ENCODE data around the gene ATAD1. TPM values are rescaled to one million over a fixed set of nuclear protein-coding genes. Genes with fewer than 3 reads are reported as not detected.

Gene ATAD1
- total and polyA plus RNA-seq, 10 of the 15 experiments (the other 5 are each of a cell fraction or from before 2014, with no cell fraction given) = 24.7 to 59.3 (median 41.1) TPM

- BruUV-seq (replicated peaks) = no TSS peak
- FAIRE-seq = no peak
- 41% methylated on average over 5 of the region's 5 CpGs for WGBS (ENCODE audit: insufficient coverage, insufficient replicate concordance, low lambda C conversion rate, missing lambda C conversion rate)
- SMC1A ChIA-PET (ENCODE audit: uncharacterized antibody, unreplicated experiment) = interaction anchor here (0.7 to 2.4 kb wide), 5 partner anchors 11 to 200 kb away, joined by 3 to 8 read pairs (median 5); no protein-coding TSS in a partner anchor
- no peak overlapping the region for H3K9ac ChIP-seq (ENCODE audit: control insufficient read depth, insufficient read depth, low read length)
- no peak overlapping the region for H3K27ac ChIP-seq (ENCODE audit: control insufficient read depth, insufficient read depth)
- CTCF ChIA-PET = interaction anchor here (1.0 to 3.9 kb wide), 8 partner anchors 10 to 229 kb away, joined by 3 to 30 read pairs (median 4); partner anchors contain the start of gene MINPP1
- POLR2A ChIA-PET = no interaction called here
- H2AFZ ChIP-seq (ENCODE audit: control insufficient read depth, low read depth, low read length) = no peak overlapping the region
- intact Hi-C loops (cut with micrococcal nuclease; ENCODE audit: unreplicated experiment) = no loop called here
- H3K79me2 ChIP-seq (ENCODE audit: control insufficient read depth, insufficient read depth, low read length) = no peaks in the 10 kb centered on the region
- no peak for DNase-seq (ENCODE audit: low read depth, low spot score)
- no peaks in the 10 kb centered on the region for H4K20me1 ChIP-seq (ENCODE audit: control insufficient read depth, insufficient read depth)
- H3K4me2 ChIP-seq (ENCODE audit: control insufficient read depth, insufficient read depth) = no peak overlapping the region
- in situ Hi-C loops (cut with MboI) = loop anchor here (5.0 to 25.0 kb wide), 2 partner anchors 76 to 196 kb away; partner anchors contain the start of gene PAPSS2
- H3K9me3 ChIP-seq (replicated peaks; ENCODE audit: control insufficient read depth, insufficient read depth, low read length) = no peaks in the 10 kb centered on the region
- H3K4me3 ChIP-seq = no peak overlapping the region
- TF ChIP-seq MTA3 (IDR thresholded peaks at IDR 0.05; ENCODE audit: borderline replicate concordance, low read length) = no peak
- TF ChIP-seq RAD21 (IDR thresholded peaks at IDR 0.05; ENCODE audit: insufficient read depth, low read depth, low read length) = no peak
- TF ChIP-seq NFYA (IDR thresholded peaks at IDR 0.05; ENCODE audit: borderline replicate concordance, low read depth, low read length) = no peak
- TF ChIP-seq YBX1 (IDR thresholded peaks at IDR 0.05) = no peak
- TF ChIP-seq SPI1 (IDR thresholded peaks at IDR 0.05; ENCODE audit: borderline replicate concordance, insufficient read depth, low read depth, low read length) = no peak
- no peak for TF ChIP-seq SREBF1 (IDR thresholded peaks at IDR 0.05; ENCODE audit: low read length)
- TF ChIP-seq RUNX3 (IDR thresholded peaks at IDR 0.05; ENCODE audit: low read length) = no peak
- no peak for TF ChIP-seq NKRF (conservative IDR thresholded peaks at IDR 0.05)
- no peak for TF ChIP-seq FOS (IDR thresholded peaks at IDR 0.05; ENCODE audit: borderline replicate concordance, extremely low read depth, insufficient read length)
- no peak for ATAC-seq
- RAD21 ChIA-PET (ENCODE audit: unreplicated experiment) = interaction anchor here (3.6 kb wide), 1 partner anchor 200 kb away, joined by 20 read pairs; no protein-coding TSS in a partner anchor
- no peaks in the 10 kb centered on the region for H3K36me3 ChIP-seq (ENCODE audit: control insufficient read depth in 2 of 2, insufficient read depth in 2 of 2, low read length in 1 of 2)
- H3K4me1 ChIP-seq (ENCODE audit: control insufficient read depth, insufficient read depth, low read length) = no peaks in the 10 kb centered on the region
- peaks cover 0 to 3% of the 10 kb centered on the region in 2 experiments; a peak in 1 of 4 replicates for H3K27me3 ChIP-seq (replicated peaks in 1 of 2; ENCODE audit: control insufficient read depth in 2 of 2, insufficient read depth in 2 of 2, low read length in 1 of 2)
Measured at GRCh38 chr10:87733081-87733480, 84.9 kb downstream of the ATAD1 start.

Measured in GM12878 (cell line).